ENCODE data around the gene PSME3IP1.
"Not testable (repeated sequence)": the region's sequence is repeated elsewhere in the genome, so short reads cannot be mapped to it uniquely, and the experiment has no call there.

PSME3IP1 gene

DNA sequence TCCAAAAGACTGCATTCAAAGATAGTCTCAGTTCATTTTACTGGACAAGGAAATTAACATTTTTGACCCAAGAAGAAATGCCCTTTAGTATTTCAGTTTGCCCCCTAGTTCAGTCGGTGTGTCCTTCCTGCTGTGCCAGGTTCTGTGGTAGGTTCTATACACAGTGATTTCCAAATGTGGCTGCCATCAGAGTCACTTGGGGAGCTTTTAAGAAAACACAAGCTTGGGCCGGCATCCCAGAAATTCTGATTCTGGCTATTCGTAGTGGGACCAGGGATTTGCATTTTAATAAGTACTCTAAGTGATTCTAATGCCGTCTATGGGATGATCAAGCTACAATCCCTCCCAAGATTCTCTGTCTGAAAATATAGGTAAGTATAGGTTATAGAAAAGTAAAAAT, 10.4 kb upstream of the PSME3IP1 start:
- DNase-seq: no peak

DNA sequence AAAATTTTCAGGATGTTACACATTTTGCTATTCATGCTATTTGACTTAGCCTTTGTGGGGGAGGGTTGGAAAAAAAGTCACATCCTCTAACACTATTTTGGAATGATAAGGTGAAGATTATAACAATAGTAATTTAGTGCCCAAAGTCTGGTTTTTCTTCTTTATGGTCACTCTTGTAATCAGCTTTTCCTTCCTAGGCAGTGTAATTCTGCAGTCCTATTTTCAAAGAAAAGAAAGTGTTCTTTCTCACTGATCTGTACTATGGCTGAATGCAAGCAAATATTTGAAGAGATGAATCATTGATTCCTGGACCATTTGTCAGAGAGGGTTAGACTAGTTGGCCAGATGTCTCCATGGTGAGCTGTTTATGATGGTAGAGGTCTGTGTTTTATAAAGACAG, 8.7 kb upstream of the PSME3IP1 start:
- DNase-seq: no peak

DNA sequence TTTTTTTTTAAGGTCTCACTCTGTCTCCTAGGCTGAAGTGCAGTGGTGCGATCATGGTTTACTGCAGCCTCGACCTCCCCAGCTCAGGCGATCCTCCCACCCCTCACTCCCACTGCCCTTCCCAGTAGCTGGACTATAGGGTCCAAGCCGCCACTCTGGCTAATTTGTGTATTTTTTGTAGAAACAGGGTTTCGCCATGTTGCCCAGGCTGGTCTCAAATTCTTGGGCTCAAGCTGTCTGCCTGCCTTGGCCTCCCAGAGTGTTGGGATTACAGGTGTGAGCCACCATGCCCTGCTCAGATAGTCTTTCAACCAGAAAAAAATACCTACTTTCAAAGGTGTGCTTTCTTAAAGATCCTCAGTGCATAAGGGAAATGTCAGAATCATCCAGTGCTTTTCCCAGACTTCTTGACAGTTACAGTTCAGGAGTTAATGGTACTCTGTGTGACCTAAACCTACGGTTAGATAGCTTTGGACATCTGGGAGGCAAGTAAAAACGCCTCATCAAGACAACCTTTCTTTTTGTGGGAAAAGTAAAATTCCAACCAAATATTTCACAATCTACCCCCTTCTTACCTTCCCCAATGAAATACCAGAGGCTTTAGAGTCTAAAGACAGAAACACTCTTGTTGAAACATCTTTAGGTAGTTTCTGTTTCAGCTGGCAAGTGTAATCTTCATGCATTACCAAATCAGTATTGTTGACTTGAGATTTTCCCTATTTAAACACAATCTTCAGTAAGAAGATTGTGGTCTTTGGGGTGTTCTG, 7.1 kb upstream of the PSME3IP1 start:
- DNase-seq: no peak

DNA sequence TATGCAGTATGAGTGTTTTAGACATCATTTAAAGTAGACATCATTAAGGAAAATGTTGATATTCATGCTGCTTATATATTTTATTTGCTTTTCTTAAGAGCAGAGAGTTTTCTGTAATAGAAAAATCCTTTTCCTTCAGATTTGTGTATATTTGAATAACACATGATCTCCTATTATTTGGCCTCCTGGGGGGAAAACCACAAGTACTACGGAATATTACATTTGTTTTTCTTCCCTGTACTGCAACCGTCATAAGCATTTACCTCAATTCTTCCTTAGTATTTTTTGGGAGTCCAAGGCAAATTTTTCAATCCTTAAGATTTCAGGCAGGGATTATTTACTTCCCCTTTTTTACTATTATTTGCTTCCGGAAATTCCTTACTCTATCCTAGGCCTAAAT, 6.3 kb upstream of the PSME3IP1 start:
- no peak for DNase-seq

DNA sequence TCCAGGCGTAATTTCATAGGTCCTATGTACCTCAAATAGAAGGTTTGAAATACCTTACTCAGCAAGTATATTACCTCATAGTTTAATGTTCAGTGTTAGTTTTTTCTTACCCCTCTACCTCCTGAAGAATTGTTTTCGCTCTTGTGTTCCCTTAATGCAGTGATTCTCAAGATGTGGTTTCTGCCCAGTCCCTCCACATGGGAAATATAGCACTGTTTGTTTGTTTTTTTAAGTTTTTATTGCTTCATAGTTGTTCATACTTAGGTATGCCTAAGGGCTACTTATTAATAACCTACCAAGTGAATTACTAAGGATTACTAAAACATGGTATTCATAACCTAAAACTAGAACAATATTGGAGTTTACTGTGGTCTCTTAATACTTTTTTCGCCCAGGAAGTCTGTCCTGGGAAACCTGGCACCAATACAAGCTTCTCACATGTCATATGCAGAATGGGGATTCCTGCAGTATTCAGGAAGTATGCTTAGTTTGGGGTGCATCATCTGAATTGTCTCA, 5.3 kb upstream of the PSME3IP1 start:
- DNase-seq: no peak

DNA sequence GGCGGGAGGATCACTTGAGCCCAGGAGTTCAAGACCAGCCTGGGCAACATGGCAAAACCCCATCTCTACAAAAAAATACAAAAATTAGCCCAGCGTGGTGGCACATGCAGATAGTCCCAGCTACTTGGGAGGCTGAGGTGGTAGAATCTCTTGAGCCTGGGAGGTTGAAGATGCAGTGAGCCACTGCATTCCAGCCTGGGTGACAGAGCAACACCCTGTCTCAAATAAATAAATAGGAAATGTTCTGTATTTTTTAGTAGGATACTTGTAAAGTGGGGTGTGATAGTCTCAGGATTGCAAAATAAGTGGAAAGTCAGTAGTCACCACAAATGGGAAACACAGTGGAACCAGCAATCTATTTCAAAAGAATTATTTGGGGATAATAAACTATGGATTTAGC, 4.3 kb upstream of the PSME3IP1 start:
- DNase-seq: no peak

DNA sequence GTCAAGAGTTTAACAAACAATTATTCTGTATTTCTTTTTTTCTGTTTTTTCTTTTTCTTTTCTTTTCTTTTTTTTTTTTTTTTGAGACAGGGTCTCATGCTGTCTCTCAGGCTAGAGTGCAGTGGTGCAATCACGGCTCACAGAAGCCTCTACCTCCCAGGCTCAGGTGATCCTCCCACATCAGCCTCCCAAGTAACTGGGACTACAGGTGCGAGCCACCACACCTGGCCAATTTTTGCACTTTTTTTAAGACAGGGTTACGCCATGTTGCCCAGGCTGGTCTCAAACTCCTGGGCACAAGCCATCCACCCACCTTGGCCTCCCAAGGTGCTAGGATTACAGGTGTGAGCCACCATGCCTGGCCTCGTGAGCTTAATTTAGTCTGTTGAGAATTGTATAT, 3.7 kb upstream of the PSME3IP1 start:
- DNase-seq: not testable (repeated sequence)

DNA sequence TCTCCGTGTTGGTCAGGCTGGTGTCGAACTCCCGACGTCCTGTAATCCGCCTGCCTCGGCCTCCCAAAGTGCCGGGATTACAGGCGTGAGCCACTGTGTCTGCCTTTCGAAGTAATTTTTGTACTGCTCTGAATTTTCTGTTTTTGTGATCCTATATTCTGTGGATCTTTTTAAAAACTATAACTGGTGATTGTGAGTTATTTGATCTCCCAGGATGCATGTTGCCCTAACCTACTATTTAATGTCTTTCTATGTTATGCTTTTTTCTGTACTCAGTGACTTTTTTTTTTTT, 2.8 kb upstream of the PSME3IP1 start:
- no peak for DNase-seq

DNA sequence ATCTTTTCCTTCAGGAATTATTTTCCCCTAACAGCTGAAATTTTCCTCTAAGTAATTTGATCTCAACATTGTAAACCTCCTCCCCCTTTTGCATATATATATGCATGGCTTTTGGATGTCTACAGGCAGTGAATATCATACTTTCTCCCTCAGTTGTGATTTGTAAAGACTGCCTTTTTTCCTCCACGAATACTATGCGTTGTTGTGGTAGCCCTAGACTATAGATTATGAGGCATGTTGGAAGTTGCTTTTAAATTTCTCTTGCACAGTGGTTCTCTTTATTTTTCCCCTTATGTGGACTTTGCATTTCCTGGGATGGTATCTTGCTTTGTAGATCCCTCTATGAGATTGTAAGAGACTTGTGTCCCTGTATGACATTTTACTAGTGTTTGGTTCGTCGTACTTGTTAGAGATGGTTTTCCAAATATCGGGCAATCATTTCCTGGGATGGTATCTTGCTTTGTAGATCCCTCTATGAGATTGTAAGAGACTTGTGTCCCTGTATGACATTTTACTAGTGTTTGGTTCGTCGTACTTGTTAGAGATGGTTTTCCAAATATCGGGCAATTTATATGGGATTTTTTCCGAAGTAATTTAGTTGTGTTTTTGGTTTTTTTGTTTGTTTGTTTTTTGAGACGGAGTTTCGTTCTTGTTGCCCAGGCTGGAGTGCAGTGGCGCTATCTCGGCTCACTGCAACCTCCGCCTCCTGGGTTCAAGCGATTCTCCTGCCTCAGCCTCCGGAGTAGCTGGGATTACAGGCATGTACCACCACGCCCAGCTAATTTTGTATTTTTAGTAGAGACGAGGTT, 2.3 kb upstream of the PSME3IP1 start:
- not testable (repeated sequence) for DNase-seq

DNA sequence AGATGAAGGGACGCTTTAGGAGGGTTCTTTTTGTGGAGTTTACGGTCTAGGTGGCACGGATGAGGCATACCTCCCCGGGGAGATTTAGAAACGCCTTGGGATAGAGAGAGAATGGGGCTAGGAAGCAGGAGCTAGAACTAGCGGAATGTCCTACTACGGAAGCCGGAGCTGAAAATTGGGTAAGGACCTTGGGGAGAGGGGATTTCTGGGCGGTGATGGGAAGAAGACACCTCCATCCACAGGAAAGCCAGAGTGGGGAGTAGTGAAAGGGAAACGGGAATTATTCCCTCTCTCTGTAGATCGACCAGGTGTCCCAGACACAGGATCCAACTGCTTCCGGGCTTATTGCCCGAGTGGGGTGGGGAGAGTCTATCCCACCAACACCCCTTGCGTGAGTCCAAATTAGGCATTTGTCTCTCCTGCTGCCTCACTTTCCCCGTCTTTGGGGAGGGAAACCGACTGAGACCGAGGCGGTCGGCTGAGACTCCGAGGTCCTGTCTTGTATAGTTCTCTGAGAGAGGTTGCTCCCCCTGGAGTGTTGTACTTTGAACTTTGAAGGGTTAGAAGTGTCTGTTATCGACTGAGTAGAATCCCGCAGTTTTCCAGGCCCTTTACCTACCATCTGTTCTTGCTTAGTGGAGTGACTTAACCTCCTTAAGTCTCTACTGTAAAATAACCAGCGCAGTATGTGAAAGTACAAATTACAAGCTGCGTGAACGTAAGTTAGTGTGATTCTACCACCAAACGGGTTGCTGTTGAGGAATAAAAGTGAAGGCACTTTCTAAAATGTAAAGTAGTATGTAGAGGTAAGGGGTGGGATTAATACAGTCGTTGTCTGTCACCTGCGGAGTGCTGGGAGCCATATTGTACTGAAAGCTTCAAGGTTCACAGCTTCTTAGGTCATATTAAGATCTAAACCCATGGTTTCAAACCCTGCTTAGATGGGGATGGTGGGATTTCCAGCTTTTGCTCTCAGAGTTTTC, 1.3 kb upstream of the PSME3IP1 start:
- DNase-seq: no peak

DNA sequence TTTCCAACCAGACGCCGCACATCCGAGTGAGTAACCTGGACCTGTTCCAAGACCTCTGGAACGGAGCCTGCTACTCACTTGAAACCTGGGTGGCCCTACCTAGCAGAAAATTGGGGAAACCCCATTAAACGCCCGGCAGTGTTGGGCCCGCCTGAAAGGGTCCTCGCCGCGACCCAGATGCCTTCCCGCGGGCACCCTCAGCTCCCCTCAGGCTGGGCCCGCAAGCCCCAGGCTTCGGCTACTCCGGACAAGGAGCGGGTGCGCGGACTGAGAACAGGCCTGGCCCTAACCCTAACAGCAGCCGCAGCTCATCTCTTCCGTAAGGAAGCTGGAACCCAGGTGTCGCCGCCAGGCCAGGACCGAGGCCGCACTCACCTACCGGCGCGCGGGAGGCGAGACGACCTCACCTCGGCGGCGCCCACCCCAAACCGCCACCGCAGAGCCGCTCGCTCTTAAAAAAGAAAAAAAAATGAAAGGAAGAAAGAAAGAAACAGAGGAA, 344 bp downstream of the PSME3IP1 start:
- no peak for DNase-seq

DNA sequence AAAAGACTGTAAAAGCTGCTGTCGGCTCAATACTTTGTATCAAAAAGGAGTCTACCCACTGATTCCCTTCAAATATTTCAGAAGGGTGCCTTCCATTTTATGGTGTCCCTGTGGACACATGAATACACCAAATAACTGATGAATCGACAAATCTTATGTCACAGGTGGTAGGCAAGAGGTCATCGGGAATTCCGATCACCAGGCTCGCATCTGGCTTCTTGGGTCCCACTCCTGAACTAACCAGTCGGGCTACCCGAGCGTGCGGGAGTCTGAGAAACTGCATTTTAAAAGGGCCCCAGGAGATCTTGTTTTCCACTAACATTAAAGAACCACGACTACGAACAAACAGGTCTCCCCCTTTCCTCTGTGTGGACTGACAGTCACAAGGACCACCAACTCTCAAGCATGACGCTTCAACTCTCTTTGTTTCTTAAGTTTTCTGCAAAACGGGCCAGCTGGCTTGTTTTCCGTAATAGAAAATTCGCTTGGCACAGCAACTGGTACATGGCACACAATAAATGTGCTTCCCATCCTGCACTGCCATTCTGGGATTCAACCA, 873 bp downstream of the PSME3IP1 start:
- DNase-seq: no peak

DNA sequence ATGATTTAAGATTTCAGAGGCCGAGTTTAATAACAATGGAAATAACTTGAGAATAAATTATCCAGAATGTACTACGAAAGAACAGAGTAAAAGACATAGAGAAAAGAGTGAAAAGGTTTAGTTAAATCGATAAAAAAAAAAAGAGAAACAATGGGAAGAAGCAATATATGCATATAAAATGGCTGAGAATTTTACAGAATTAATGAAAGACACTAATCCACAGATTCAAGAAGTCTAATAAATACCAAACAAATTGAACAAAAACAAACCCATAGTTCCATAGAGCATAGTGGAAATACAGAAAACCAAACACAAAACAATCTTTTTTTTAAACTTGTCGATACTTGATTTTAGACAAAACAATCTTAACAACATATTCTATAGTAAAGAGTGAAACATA, 1.7 kb downstream of the PSME3IP1 start:
- DNase-seq: no peak

DNA sequence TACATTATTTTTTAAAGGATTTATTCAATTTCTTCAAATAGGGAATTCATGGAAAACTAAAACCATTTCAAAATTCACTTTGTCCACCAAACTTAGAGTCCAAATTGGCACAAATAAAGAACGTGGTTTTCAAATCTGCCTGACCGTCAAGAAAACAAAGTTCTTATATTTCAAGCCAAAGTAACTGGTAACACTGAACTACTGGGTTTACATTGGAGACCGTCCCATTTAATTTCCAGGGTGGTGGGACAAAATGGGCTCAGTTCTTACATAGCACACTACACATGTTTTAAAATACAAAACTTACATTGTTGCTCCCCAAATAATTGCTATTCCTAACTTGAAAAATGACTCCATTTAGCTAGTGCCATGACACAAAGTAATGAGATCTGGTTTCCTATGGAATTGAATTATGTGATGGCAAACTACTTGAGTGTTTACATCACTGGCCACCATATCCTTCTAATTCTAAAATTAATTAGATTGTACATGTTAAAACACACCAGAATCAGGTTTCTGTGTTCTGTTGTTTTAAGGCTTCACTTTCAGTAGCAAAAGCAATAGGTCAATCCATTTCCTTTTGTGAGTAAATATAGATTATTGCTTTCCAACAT, 6.5 kb downstream of the PSME3IP1 start:
- DNase-seq: no peak

DNA sequence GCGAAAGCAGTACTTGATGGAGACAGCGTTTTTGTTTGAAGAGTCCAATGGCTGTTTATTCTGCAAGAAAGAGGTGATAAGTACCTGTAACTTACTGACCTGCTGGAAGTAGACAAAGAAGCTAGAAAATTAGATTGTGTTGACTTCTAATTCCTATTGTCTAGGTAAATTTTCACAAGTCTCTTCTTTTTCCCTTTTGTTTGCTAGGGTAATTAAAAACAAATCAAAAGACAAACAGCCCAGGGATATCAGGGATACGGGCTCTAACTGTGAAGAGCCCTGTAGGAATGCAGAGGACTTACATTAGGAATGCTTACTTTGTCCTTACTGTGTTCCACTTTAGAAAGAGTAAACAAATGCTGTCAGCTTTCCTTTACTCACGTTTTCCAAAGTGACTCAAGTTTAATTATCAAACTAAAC, 7.0 kb downstream of the PSME3IP1 start:
- DNase-seq: no peak

DNA sequence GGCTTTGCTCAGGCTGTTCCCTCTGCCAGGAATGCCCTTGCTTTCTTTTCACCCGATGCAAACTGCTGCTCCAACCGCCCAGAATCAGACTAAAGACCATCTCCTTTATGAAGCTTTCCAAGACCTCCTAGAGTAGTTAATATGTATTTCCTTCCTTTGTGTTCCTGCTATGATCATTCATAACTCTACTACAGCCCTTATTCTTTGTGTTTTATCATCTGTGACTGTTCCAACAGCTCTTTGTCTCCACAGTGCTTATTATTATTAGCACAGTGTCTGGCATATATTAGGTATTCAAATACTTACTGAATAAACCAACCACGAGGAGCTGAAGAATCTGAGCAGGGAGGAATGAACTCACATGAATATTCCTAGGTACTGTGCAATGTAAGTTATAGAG, 7.6 kb downstream of the PSME3IP1 start:
- no peak for DNase-seq

DNA sequence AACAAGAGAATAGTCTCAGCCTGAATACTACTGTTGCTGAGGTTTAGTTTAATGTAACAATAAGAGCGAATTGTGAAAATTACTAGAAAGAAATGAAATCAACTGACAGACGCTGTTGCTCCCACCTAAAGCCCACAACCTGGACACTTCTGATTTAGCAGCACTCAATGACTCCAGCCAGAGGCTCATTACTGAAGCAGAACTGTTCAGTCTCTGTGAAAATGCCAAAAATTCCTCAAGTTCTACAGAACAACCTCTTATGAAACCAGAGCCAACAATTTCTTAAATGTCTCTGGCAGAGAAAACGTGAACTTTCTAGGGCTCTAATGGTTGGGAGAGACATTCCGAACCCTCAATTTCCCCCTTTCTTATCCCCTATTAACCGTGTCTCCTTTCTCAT, 9.9 kb downstream of the PSME3IP1 start:
- DNase-seq: no peak

DNA sequence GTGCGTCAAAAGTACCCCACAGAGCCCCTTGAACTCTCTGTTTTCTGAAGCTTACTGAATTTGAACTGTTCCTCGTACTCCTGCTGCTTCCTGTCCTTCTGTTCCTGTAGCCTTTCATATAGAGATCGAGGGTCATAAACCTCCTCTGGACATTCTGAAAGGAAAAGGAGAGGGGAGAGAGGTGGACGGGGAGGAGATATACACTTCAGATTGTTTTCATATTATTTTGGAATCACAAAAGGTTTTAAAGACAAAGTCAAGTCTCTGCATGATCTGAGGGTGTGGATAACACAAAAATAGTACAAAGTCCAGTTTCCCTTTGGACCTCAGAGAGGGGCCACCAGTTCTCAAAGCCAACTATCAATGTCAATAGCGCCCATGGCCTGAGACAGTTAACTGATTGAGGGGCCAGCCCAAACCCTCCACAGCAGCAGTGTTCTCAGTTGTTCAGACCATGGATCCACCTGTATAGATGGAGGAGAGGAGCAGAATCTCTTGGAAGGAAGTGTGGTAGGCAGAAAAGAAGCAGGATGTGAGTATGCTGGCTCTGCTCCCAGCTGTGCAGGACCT, 13.0 kb downstream of the PSME3IP1 start:
- no peak for DNase-seq

DNA sequence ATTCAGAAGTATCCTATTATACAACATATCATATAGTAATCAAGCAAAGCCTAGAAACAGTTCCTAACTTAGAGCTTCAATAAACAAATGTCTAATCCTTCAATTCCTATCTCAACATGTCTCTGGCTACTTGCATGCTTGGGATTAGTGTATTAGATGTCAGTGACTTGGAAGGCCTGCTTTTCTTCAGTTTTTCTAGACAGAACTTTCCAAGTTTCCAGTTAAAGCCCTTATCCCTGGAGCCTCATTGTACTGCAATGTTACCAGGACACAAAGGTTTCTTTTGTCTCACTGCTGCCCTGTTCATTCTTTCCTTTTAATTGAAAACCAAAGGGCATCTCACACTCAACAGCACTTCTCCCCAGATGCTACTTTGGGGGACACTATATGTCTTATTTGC, 16.5 kb downstream of the PSME3IP1 start:
- DNase-seq: no peak

DNA sequence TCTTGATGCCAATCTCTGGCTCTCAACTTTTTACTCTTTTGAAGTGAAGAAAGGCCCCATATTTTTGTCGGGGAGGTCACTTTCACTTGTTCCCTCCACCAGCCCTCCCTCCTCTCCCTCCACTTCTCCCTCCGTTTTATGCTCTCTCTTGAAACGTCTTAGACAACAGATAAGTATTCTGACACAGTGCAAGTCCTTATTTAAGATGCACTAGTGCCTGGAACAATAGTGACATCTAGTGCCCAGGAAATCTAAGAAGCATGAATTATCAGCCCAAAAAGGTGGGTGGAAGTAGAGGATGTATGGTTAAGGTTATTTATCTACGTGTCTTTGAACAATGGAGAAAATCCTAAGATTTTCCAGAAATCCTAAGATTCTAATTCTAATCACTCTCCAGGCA, 17.9 kb downstream of the PSME3IP1 start:
- DNase-seq: no peak

DNA sequence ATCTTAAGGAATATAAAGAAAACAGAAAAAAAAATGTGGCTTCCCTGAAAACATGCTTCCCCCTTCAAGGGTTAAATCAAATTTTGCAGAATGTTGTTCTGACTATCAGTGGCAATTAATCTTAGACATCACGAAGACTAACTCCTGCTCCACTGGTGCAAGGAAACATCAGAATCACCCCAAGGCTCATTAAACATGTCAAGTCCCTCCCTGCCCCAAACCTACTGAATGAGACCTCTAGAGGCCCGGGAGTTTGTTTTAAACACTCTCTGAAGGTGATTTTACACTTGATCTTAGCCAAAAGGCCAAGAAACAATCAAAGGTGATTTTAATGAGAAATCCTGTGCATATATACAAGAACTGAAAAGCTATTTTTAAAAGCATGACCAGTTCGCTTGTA, 18.3 kb downstream of the PSME3IP1 start:
- DNase-seq: no peak

DNA sequence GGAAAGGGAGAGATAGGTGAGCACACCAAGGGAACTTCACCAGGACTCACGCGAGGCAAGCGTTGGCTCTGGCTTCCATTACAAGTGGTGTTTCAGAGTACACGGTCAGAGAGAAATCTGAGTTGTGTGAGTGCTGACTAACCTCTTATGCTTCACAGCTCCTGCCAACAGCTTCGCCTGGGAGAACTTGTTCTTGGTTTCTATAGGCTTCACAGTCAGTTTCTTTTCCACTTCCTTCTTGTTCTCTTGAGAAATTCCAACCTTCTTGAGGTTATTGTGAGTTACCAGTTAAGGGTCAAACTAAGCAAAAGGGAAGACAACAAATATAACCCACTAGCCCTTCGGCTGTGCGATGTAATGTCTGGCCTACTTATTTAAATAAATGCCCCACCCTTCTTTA, 18.9 kb downstream of the PSME3IP1 start:
- no peak for DNase-seq
